Activated CD4-positive, alpha-beta T cell treated with anti-CD3 and anti-CD28 coated beads for 36 hours (primary cell): Measurements from ENCODE around the gene GTF2A1. TPM values are rescaled to one million over a fixed set of nuclear protein-coding genes. Genes with fewer than 3 reads are reported as not detected.

ENCODE experiments used
- ATAC-seq: fragments of 200-7000 bp; cut with Tn5 transposase; one replicate; pipeline ENCODE4 v1.10.0; 2021; ENCODE audit warnings: mild to moderate bottlenecking, moderate library complexity
- CTCF ChIA-PET: fragments of 350-600 bp; sonication (Branson Sonifier 250); formaldehyde crosslinking; loops from one replicate; lab custom pipeline; 2021; ENCODE audit warnings: antibody characterized with exemption; lab: Charles Lee
- POLR2A ChIA-PET: fragments of 350-600 bp; sonication (Branson Sonifier 250); formaldehyde crosslinking; loops from one replicate; lab custom pipeline; 2021; ENCODE audit warnings: antibody characterized with exemption, inconsistent platforms; lab: Charles Lee
- DNase-seq: peaks from one replicate; pipeline ENCODE4 v3.0.0-alpha.2; 2020
- H3K27ac Mint-ChIP-seq: one replicate; pipeline ENCODE4 v1.8.0; 2021; ENCODE audit warnings: mixed read lengths
- H3K27me3 Mint-ChIP-seq: one replicate; pipeline ENCODE4 v1.8.0; 2021; ENCODE audit warnings: mixed read lengths
- H3K36me3 Mint-ChIP-seq: one replicate; pipeline ENCODE4 v1.8.0; 2021; ENCODE audit warnings: low read depth, mixed read lengths
- H3K4me1 Mint-ChIP-seq: one replicate; pipeline ENCODE4 v1.8.0; 2021; ENCODE audit warnings: mixed read lengths
- H3K4me3 Mint-ChIP-seq: one replicate; pipeline ENCODE4 v1.8.0; 2021; ENCODE audit warnings: mild to moderate bottlenecking, moderate library complexity, mixed read lengths
- H3K9me3 Mint-ChIP-seq: one replicate; pipeline ENCODE4 v1.8.0; 2021; ENCODE audit warnings: low read depth, mixed read lengths
- intact Hi-C, 2 experiments: fragments of 100-400 bp; cut with DNase I in 1 of 2; cut with micrococcal nuclease in 1 of 2; formaldehyde crosslinking; loops; one replicate each; pipeline versions ENCODE4 v1.14.2 to v1.15.1; 2022 to 2024; cut with DNase I, micrococcal nuclease
- total RNA-seq, 2 experiments: library from RNA; stranded (reverse); gene quantifications; one replicate each; pipeline ENCODE4 v1.2.3, GENCODE V29; 2021

The GTF2A1 gene
- total RNA-seq, 2 experiments from 2014 or later, result 40.3 to 57.8 TPM

- Mint-ChIP-seq H3K36me3 (no peaks in the 10 kb centered on the region), H3K9me3 (no peaks in the 10 kb centered on the region), H3K4me3 (no peak overlapping the region), H3K4me1 (peaks cover 27% of the 10 kb centered on the region), H3K27ac (peak overlapping the region; percentile 10), H3K27me3 (no peaks in the 10 kb centered on the region)
- no peak for ATAC-seq
- intact Hi-C loops, result loop anchor here in 1 of 2 experiments (10.0 kb wide), 1 partner anchor 1110 kb away; no protein-coding TSS in a partner anchor
- DNase-seq, result no peak
- CTCF ChIA-PET, result interaction anchor here (0.6 to 5.3 kb wide), 5 partner anchors 12 to 345 kb away, joined by 3 to 28 read pairs (median 3); no protein-coding TSS in a partner anchor
- POLR2A ChIA-PET, result no interaction called here
Measured at GRCh38 chr14:81165188-81165587, 55.6 kb downstream of the GTF2A1 start.

DNA sequence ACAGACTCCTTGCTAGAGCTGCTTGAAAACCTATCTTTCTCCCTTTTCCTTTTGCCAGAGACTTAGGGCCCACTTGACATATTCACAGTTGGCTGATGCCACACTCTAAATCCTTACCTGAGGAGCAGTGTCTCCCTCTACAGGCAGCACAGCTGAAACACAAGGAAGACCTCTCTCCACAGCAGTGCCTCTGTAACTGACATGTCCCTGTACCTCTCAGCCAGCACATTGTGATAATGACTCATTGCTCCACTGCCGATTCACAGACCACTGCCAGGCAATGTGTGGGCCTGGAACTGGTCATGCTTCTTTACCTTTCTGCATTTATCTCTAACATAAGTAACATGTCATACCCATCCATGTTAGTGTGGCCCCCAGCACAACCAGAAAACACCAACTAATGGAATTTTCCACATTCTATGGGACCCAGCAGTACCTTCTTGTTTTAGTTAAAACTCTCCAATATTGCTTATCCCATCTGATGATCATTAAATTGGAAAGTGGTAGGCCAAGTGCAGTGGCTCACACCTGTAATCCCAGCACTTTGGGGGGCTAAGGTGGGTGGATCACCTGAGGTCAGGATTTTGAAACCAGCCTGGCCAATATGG lies 56.5 kb downstream of the GTF2A1 start:
- peak; percentile 100 for ATAC-seq
- Mint-ChIP-seq H3K27ac (peak overlapping the region; percentile 38), H3K9me3 (no peaks in the 10 kb centered on the region), H3K36me3 (no peaks in the 10 kb centered on the region), H3K4me1 (peaks cover 20% of the 10 kb centered on the region), H3K27me3 (no peaks in the 10 kb centered on the region), H3K4me3 (no peak overlapping the region)
- CTCF ChIA-PET, result interaction anchor here (1.0 to 5.3 kb wide), 14 partner anchors 8 to 578 kb away, joined by 3 to 28 read pairs (median 4); partner anchors contain the start of gene TSHR
- peak; percentile 83 for DNase-seq
- intact Hi-C loops, result loop anchor here (1.0 to 10.0 kb wide), 3 partner anchors 168 to 1109 kb away; no protein-coding TSS in a partner anchor
- POLR2A ChIA-PET, result interaction anchor here (0.6 kb wide), 1 partner anchor 23 kb away, joined by 6 read pairs; no protein-coding TSS in a partner anchor

DNA sequence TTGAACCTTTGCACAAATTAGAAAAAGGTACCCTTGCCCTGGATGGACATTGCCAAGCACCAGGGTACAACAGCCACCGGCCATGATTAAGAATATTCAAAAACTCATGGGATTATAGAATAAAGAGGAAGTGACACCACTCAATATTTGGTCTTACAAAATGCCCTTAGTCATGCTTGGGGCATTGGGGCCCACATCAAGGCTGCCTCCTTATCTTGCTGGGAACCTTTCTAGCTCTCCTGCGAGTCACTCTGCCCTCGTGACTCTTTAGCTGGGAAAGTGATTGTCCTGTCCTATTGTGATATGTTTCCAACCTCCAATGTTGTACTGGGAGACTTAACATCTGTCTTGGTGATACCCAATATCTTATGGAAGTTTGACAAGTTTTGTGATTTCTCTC lies 57.8 kb downstream of the GTF2A1 start:
- ChIA-PET CTCF (interaction anchor here (0.7 to 5.3 kb wide), 11 partner anchors 9 to 577 kb away, joined by 3 to 28 read pairs (median 5); partner anchors contain the start of gene TSHR), POLR2A (interaction anchor here (0.6 kb wide), 1 partner anchor 11 kb away, joined by 3 read pairs; no protein-coding TSS in a partner anchor)
- intact Hi-C loops, result loop anchor here in 1 of 2 experiments (5.0 to 10.0 kb wide), 2 partner anchors 309 to 1108 kb away; no protein-coding TSS in a partner anchor

GRCh38 chr14:81161749-81162148 lies 59.0 kb downstream of the GTF2A1 start:
- no peak for DNase-seq
- no peaks in the 10 kb centered on the region for H3K36me3 Mint-ChIP-seq
- H3K27ac Mint-ChIP-seq, result no peak overlapping the region
- H3K9me3 Mint-ChIP-seq, result no peaks in the 10 kb centered on the region
- peaks cover 14% of the 10 kb centered on the region for H3K4me1 Mint-ChIP-seq
- no peak overlapping the region for H3K4me3 Mint-ChIP-seq
- CTCF ChIA-PET, result interaction anchor here (0.8 to 2.7 kb wide), 5 partner anchors 8 to 174 kb away, joined by 3 to 14 read pairs (median 4); no protein-coding TSS in a partner anchor
- H3K27me3 Mint-ChIP-seq, result no peaks in the 10 kb centered on the region
- intact Hi-C loops, result loop anchor here in 1 of 2 experiments (5.0 to 10.0 kb wide), 2 partner anchors 311 to 1107 kb away; no protein-coding TSS in a partner anchor
- POLR2A ChIA-PET, result no interaction called here
- no peak for ATAC-seq

More for the DNA sequence above, 57.8 kb downstream of the GTF2A1 start:
- ATAC-seq, result no peak
- Mint-ChIP-seq H3K27me3 (no peaks in the 10 kb centered on the region), H3K9me3 (no peaks in the 10 kb centered on the region), H3K4me3 (no peak overlapping the region), H3K36me3 (no peaks in the 10 kb centered on the region), H3K27ac (no peak overlapping the region), H3K4me1 (peaks cover 14% of the 10 kb centered on the region)
- DNase-seq, result peak; percentile 10

- Mint-ChIP-seq H3K36me3 (no peaks in the 10 kb centered on the region), H3K27ac (no peak overlapping the region), H3K9me3 (no peaks in the 10 kb centered on the region), H3K4me1 (peaks cover 14% of the 10 kb centered on the region), H3K27me3 (no peaks in the 10 kb centered on the region), H3K4me3 (no peak overlapping the region)
- ATAC-seq, result no peak
- intact Hi-C loops, result loop anchor here in 1 of 2 experiments (5.0 to 10.0 kb wide), 2 partner anchors 311 to 1106 kb away; no protein-coding TSS in a partner anchor
- DNase-seq, result no peak
- POLR2A ChIA-PET, result no interaction called here
- CTCF ChIA-PET, result interaction anchor here (1.7 to 2.7 kb wide), 2 partner anchors 9 to 165 kb away, joined by 4 to 14 read pairs; no protein-coding TSS in a partner anchor
Measured at GRCh38 chr14:81161088-81161487, 59.7 kb downstream of the GTF2A1 start.

DNA sequence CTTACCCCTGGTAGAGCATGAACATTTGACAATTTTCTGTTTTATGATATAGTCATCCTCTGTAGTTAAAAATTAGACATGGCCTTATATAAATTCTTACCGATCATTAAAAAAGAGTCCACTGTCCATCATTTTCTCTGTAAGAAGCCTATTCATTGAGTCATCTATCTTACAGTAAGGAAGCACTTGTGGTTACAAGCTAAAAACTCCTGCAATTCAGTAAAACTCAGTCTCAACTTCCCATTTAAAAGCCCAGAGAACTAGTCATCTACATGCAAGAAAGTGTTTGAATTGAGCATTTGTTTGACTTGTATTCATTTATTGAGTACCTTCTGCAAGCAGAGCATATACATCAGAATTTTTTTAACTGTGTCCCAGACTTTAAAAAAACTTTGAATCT lies 63.3 kb downstream of the GTF2A1 start:
- Mint-ChIP-seq H3K4me1 (peaks cover 12% of the 10 kb centered on the region), H3K9me3 (no peaks in the 10 kb centered on the region), H3K27ac (no peak overlapping the region), H3K4me3 (no peak overlapping the region), H3K36me3 (no peaks in the 10 kb centered on the region), H3K27me3 (peaks cover 5% of the 10 kb centered on the region)
- CTCF ChIA-PET, result interaction anchor here (1.5 kb wide), 1 partner anchor 13 kb away, joined by 3 read pairs; no protein-coding TSS in a partner anchor
- intact Hi-C loops, result loop anchor here in 1 of 2 experiments (10.0 kb wide), 1 partner anchor 73 kb away; no protein-coding TSS in a partner anchor
- ATAC-seq (no peak), DNase-seq (no peak)
- POLR2A ChIA-PET, result no interaction called here

DNA sequence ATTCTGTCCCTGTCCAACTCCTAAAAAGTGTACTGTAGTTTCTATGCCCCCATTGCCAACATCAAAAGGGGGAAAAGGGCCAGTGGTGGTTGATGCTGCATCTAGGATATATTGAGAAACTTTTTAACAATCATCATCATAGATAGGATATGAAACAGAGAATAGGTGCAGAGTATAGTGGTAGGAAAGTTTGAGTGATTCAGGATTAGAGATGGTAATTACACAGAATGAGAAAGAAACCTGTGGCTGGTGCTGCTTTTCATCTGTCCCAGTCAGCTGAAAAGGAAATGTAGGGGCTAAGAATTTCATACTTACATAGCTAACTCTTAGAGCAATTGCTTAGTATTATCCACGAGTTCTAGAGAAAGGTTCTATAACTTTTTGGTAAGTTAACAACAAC lies 67.6 kb downstream of the GTF2A1 start:
- peaks cover 12% of the 10 kb centered on the region for H3K4me1 Mint-ChIP-seq
- H3K27ac Mint-ChIP-seq, result no peak overlapping the region
- no peak overlapping the region for H3K4me3 Mint-ChIP-seq
- CTCF ChIA-PET, result interaction anchor here (0.6 to 2.5 kb wide), 6 partner anchors 8 to 166 kb away, joined by 3 to 11 read pairs (median 3); no protein-coding TSS in a partner anchor
- intact Hi-C loops, result loop anchor here (5.0 to 10.0 kb wide), 2 partner anchors 68 to 566 kb away; no protein-coding TSS in a partner anchor
- H3K9me3 Mint-ChIP-seq, result no peaks in the 10 kb centered on the region
- no peaks in the 10 kb centered on the region for H3K36me3 Mint-ChIP-seq
- ATAC-seq (peak; percentile 96), DNase-seq (peak; percentile 25)
- POLR2A ChIA-PET, result no interaction called here
- H3K27me3 Mint-ChIP-seq, result peaks cover 5% of the 10 kb centered on the region

- H3K36me3 Mint-ChIP-seq, result no peaks in the 10 kb centered on the region
- DNase-seq (no peak), ATAC-seq (no peak)
- CTCF ChIA-PET, result no interaction called here
- H3K27me3 Mint-ChIP-seq, result no peaks in the 10 kb centered on the region
- peaks cover 19% of the 10 kb centered on the region for H3K4me1 Mint-ChIP-seq
- no peaks in the 10 kb centered on the region for H3K9me3 Mint-ChIP-seq
- POLR2A ChIA-PET, result no interaction called here
- intact Hi-C loops, result no loop called here
- H3K4me3 Mint-ChIP-seq, result no peak overlapping the region
- H3K27ac Mint-ChIP-seq, result no peak overlapping the region
Measured at GRCh38 chr14:81148635-81149034, 72.1 kb downstream of the GTF2A1 start.

DNA sequence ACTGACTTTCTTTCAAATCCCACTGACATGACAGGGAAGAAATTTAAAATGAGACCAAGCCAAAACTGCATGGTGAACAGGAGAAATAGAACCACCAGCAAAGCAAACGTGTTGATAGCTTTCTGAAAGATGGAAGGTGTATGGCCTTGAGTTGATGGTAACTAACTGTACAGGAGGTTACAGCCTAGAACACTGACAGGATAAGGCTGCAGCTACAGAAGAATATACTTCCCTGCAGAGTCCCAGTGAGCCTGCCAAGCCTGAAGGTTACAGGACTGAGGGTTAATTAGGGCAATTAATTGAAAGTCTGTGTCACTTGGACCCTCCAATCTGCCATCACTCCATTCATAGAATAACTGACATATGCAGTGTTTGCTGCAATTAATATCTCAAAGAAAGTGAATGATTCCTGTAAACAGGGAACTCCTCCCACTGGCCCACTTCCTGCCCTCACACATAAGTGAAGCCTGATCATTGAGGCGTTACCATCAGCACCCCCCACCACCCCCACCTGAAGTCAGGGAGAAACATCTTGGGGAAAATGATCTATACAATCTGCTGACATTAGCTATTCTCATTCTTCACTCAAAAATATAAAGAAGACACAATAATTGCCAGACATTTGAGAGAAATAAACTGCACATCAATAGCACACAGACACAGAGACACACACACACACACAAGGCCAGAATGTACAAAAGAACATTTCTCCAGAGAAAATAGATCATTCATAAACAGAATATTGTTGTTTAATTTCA lies 73.4 kb downstream of the GTF2A1 start:
- DNase-seq, result peak; percentile 16
- intact Hi-C loops, result no loop called here
- peak; percentile 61 for ATAC-seq
- Mint-ChIP-seq H3K4me1 (peaks cover 9% of the 10 kb centered on the region), H3K27me3 (no peaks in the 10 kb centered on the region), H3K36me3 (no peaks in the 10 kb centered on the region), H3K27ac (no peak overlapping the region), H3K4me3 (no peak overlapping the region), H3K9me3 (no peaks in the 10 kb centered on the region)
- CTCF ChIA-PET, result interaction anchor here (2.1 kb wide), 1 partner anchor 23 kb away, joined by 8 read pairs; no protein-coding TSS in a partner anchor
- POLR2A ChIA-PET, result no interaction called here

DNA sequence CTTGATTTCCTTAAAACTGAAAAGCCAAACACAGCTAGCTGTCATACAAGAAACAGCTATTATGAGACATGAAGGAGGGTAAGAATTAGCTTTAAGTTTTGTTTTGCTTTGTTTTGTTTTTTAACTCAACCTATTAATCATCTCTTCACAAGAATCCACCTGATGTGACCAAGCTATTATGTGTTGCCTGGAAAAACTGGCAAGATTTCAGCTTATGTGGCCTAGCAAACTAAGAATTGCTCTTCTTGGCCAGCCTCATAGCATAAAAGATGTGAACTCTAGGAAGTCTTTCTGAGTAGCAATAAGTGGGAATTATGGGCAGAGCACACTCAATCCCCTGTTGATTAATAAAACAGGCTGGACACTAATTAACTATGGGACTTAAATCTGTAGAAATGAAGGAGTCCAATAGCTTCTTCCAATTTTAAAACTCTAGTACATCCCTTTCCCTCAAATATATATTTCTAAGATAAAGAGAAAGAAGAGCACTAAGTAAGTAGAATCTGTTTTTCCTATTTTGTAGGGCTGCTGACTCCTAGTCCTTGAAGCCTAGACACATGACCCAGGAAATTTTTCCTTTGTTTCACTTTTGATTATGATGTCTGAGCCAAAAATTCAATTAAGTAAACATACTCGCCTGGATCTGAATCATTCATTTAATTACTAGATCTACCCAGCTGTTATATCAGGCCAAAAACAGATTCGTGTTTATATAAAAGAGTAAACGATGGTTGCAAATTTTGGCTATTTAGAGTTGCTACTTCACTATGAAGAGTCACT lies 75.7 kb downstream of the GTF2A1 start:
- DNase-seq (no peak), ATAC-seq (no peak)
- H3K36me3 Mint-ChIP-seq, result no peaks in the 10 kb centered on the region
- no peak overlapping the region for H3K27ac Mint-ChIP-seq
- no peaks in the 10 kb centered on the region for H3K9me3 Mint-ChIP-seq
- intact Hi-C loops, result no loop called here
- no peaks in the 10 kb centered on the region for H3K27me3 Mint-ChIP-seq
- H3K4me1 Mint-ChIP-seq, result peaks cover 9% of the 10 kb centered on the region
- ChIA-PET CTCF (interaction anchor here (0.7 to 2.4 kb wide), 10 partner anchors 8 to 149 kb away, joined by 3 to 8 read pairs (median 4); no protein-coding TSS in a partner anchor), POLR2A (no interaction called here)
- H3K4me3 Mint-ChIP-seq, result no peak overlapping the region
